NCI-H748 (cell line): ENCODE results near the gene SAMD14.

ENCODE experiments used
- DNase-seq: peaks from one replicate; lab custom pipeline; 2025; ENCODE audit not compliant: unreplicated experiment; lab: John Stamatoyannopoulos, UW

Gene SAMD14

GRCh38 chr17:50148226-50149090 lies 18.5 kb upstream of the SAMD14 start:
- DNase-seq = peak; percentile 28

DNA sequence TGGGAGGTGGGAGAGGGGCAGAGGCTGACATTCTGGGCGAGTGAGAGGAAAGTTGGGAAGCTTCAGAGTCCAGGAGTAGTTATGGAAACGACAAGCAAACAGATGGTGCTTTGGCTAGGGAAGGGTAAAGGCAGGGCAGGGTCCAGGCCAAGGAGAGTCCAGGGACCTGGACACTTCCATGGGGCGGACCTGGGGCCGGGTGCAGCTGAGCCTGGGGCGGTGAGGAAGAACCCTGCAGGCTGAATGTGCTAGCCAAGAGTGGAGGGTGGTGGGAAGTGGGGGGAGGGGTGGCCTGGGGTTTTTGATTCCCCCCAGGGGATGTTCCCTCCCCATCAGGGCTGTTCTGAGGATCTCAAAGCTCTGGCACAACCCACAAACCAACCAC lies 17.9 kb upstream of the SAMD14 start:
- DNase-seq = no peak

DNA sequence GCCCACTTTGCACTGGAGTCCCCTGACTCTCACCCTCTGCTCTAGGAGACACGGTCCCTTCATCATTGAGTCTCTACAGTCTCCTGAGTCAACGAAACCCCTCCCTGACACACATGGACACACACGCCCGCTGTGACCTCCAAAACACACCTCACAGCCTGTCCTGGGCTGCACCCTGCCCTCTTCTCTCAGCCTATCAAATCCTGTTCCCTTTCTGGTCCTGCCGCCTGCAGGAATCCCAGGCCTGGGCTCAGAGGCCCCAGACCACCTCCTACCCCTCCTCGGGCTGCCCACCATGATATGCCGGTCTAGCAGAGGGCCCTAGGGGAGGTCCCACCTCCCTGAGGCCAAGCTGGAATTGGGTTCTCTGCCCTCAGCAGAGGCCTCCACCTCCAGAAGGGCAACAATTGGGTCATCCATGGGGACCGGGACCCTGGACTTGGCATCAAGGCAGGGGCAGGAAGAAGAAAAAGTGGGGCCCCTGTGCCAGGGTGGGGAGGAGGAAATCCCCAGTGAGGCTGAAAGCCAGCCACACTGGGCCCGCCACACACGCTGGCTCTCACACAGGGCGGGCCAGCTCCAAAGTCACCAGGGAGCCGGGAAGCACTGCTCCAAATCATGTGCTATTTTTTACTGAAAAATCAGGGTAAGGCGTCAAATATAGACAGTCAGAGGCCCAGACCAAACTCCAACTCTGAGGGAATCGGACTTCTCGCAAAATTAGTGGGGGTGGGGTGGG lies 17.1 kb upstream of the SAMD14 start:
- no peak for DNase-seq

- no peak for DNase-seq
Observed at GRCh38 chr17:50146230-50146926, 16.4 kb upstream of the SAMD14 start.

GRCh38 chr17:50145532-50146229 lies 15.7 kb upstream of the SAMD14 start:
- DNase-seq = no peak

GRCh38 chr17:50144845-50145531 lies 15.0 kb upstream of the SAMD14 start:
- DNase-seq = no peak

DNA sequence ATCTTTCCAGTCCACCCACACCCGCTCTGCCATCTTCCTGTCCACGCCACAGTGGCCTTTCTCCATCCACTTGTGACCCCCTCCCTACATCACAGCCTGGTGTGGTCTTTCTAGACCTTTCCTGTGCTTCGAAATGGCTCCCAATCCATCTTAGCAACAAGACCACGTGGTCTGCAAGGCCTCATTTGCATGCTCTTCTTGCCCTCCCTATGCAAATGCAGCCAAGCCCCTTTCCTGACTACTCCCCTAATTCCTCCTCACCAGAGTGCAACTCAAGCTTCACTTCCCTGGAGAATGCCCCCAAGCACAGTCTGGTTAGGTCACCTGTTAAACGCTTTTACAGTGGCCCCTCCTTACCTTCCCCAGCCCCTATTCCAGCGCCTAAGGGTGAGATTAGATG lies 14.4 kb upstream of the SAMD14 start:
- DNase-seq = no peak

- no peak for DNase-seq
Observed at GRCh38 chr17:50143461-50144176, 13.7 kb upstream of the SAMD14 start.

DNA sequence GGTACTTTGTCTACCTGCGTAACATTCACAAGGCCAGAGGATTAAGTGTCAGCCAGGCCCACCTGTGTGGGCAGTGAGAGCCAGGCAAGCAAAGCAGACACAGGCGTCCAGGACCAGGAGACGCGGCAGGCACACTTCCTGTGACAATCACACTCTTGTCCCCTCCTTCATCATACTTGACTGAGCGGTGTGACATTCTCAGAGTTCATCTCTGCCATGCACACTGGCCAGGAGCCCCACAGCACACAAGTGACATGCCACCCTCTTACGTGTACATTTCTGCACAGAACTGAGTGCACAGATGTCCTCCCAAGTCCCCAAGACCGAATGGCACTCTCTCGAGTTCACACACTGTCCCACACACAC lies 11.8 kb upstream of the SAMD14 start:
- no peak for DNase-seq

- DNase-seq = no peak
Observed at GRCh38 chr17:50141026-50141744, 11.2 kb upstream of the SAMD14 start.

DNA sequence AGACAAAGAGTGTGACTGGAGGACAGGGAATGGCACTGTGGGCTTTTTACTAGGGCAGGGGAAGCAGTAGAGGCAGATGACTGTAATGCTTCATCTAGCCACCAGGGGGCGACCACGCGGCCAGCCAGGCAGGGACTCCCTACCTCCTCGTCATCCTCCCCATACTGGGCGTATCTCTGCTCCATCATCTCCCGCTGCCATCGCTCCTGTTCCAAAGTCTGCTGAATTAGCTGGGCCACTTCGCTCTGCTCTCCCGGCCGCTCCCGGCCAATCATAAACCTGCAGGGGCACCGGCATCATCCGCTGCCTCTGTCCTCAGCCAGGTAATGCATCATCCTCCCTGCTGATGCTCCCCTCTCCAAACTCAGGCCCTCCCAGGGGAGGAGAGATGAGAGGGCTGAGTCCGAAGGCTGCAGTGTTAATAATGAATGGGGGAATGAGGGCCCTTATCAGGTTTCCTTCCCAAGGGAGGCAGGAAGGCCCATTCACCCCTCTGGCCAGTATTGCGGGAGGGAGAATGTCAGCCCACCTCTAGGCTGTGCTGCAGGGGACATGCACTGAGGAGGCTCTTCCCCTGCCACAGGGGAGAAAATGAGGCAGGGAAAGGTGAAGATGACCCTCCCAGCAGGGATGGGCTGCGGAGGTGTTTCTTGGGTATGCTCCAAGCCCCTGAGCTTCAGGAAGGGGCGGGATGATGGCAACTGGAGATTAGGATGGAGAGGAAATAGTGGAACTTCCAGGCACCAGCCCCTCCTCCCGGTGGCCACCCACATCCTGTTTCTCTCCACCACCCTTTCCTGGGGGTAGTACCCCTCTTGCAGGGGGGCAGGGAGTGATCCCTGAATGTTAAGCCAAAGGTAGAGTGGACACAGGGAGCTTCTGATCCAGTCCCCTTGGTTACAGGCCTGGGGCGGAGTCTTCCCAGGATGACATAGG lies 10.3 kb upstream of the SAMD14 start:
- peak; percentile 51 for DNase-seq

DNA sequence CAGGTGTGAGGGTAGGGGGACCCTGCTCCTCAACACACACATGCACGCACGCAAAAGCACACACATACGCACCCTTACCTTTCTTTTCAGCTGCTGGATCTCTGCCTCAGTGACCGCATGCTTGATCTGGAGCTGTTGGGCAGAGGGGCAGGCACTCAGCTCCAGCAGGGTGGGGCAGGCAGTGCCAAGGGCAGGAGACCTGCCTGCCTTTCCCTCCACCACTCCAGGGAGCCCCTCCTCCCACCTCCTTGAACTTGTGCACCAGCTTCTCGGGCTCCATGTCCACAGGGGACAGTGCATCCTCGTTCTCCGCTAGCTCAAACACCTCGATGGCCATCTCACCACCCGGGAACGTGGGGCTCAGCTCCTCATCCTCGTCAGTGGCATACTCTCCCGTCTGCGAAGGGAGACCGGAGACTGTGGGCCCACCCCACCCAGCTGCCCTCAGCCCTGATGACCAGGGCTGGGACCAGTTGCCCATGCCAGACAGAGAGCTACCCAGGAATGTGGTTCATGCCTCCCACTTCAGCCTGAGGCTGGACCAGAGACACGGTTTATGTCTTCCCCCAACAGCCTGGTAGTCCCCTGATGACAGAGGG lies 9.3 kb upstream of the SAMD14 start:
- no peak for DNase-seq

DNA sequence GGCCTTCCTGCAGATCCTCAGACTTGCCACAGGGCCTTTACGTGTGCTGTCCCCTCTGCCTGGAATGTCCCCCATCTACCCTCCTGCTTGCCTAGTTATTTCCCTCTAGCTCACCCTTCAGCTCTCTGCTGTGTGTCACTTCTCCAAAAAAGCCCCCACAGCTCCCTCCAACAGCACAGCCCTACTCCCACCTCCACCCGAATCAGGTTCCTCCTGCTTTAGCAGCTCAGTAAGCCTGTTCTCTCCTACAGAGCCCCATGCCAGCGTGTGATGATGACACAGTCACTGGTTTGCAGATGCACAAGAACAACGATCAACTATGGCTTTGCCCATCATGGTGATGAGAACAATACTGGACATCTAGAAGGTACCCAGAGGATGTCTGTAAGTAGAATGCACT lies 7.1 kb upstream of the SAMD14 start:
- DNase-seq = no peak

GRCh38 chr17:50136096-50136687 lies 6.2 kb upstream of the SAMD14 start:
- no peak for DNase-seq

- DNase-seq = no peak
Observed at GRCh38 chr17:50135316-50136095, 5.5 kb upstream of the SAMD14 start.

DNA sequence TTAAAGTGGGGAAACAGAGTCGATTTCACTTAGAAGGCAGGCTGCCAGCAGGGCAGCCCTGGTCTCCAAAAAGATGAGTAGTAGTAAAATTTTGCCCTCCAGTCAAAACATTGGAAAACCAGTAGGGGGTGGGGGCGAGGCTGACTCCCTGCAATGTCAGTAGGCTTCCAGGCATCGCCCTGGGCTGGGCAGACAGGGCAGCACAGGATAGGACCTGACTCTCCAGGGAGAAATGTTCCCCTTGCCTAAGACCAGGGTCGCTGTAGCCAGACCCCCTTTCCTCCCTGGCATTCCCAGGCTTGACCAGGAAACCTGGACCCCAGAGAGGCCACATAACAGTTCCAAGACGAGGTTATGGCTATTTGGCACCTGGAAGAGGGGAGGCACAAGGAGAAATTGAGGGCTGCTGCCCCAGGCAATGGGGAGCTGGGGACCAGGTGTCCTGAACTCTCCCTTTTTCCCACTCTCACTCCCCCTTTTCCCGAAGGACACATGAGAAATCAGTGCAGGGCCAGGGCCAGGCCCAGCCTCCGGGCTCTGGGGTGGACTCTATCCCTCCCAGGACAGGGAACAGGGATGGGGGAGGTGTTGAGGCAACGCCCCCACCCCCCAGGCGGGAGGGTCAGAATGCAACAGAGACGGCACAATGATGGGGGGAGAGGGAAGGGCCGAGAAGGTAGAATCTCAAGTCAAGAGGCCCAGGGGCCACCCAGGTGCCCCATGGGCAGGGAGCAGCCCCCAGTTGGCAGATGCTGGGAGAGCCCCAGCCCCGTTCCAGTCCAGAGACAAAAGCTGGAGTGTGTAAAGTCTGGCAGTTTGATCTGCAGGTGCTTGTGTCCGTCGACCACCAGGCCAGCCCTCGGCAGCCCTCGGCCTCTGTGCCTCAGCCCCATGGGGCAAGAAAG lies 4.5 kb upstream of the SAMD14 start:
- no peak for DNase-seq
